HepG2 (cell line): ENCODE data around the gene KSR1.

Source experiments
- CTCF ChIP-seq: sonication (generic); formaldehyde crosslinking; IDR thresholded peaks from 2 replicates; pipeline ENCODE4 v1.5.0; 2020; ENCODE audit warnings: mild to moderate bottlenecking, missing genetic modification reagents, moderate library complexity
- FOXK2 ChIP-seq: fragments of 450-650 bp; IDR thresholded peaks from 2 replicates; pipeline ENCODE4 v1.6.1; 2016
- HDAC2 ChIP-seq: sonication (generic); formaldehyde crosslinking; IDR thresholded peaks from 2 replicates; pipeline ENCODE4 v1.4.0; 2020; ENCODE audit warnings: missing genetic modification reagents
- ISL2 ChIP-seq: sonication (generic); formaldehyde crosslinking; IDR thresholded peaks from 2 replicates; pipeline ENCODE4 v1.5.0; 2020; ENCODE audit warnings: missing genetic modification reagents
- MYPOP ChIP-seq: sonication (generic); formaldehyde crosslinking; IDR thresholded peaks from 2 replicates; pipeline ENCODE4 v1.8.1; 2023; ENCODE audit warnings: mild to moderate bottlenecking, moderate library complexity, missing genetic modification reagents
- NFYB ChIP-seq: sonication (generic); formaldehyde crosslinking; IDR thresholded peaks from 2 replicates; pipeline ENCODE4 v1.4.0; 2020; ENCODE audit warnings: missing genetic modification reagents
- SNRNP70 ChIP-seq: fragments of 200-400 bp; formaldehyde crosslinking; IDR thresholded peaks from 2 replicates; pipeline ENCODE4 v1.6.1; 2017; ENCODE audit warnings: mild to moderate bottlenecking, low read depth, low read length, moderate library complexity
- STAT6 ChIP-seq: sonication (generic); formaldehyde crosslinking; IDR thresholded peaks from 2 replicates; pipeline ENCODE4 v1.4.0; 2020; ENCODE audit warnings: missing genetic modification reagents, mild to moderate bottlenecking, borderline replicate concordance
- TAF1 ChIP-seq: sonication (generic); formaldehyde crosslinking; IDR thresholded peaks from 2 replicates; pipeline ENCODE4 v1.4.0; 2020; ENCODE audit warnings: missing genetic modification reagents
- TCF7L2 ChIP-seq: IDR thresholded peaks from 2 replicates; pipeline ENCODE4 v1.6.1; 2011; ENCODE audit warnings: mild to moderate bottlenecking, low read depth, low read length, moderate library complexity
- ZNF275 ChIP-seq: sonication (generic); formaldehyde crosslinking; IDR thresholded peaks from 2 replicates; pipeline ENCODE4 v1.8.0; 2022; ENCODE audit warnings: missing genetic modification reagents, mild to moderate bottlenecking, inconsistent platforms, borderline replicate concordance
- TF ChIP-seq, protein P1 (sequence below): sonication (generic); formaldehyde crosslinking; IDR thresholded peaks from 2 replicates; pipeline ENCODE4 v1.5.0; 2020; ENCODE audit warnings: missing genetic modification reagents

- TF ChIP-seq SNRNP70 (no peak), TCF7L2 (no peak), STAT6 (no peak), FOXK2 (no peak), MYPOP (CRISPR knock-in tag) (no peak), ZNF275 (CRISPR knock-in tag) (no peak), NFYB (no peak), HDAC2 (CRISPR knock-in tag) (no peak), ISL2 (CRISPR knock-in tag) (no peak), TAF1 (CRISPR knock-in tag) (no peak), CTCF (no peak)
- TF ChIP-seq, protein P1, sequence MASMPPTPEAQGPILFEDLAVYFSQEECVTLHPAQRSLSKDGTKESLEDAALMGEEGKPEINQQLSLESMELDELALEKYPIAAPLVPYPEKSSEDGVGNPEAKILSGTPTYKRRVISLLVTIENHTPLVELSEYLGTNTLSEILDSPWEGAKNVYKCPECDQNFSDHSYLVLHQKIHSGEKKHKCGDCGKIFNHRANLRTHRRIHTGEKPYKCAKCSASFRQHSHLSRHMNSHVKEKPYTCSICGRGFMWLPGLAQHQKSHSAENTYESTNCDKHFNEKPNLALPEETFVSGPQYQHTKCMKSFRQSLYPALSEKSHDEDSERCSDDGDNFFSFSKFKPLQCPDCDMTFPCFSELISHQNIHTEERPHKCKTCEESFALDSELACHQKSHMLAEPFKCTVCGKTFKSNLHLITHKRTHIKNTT (CRISPR knock-in tag): no peak
Measured at GRCh38 chr17:27459433-27459832, 3.2 kb downstream of the KSR1 start.
